ENCODE data around the gene OR10V1.

DNA sequence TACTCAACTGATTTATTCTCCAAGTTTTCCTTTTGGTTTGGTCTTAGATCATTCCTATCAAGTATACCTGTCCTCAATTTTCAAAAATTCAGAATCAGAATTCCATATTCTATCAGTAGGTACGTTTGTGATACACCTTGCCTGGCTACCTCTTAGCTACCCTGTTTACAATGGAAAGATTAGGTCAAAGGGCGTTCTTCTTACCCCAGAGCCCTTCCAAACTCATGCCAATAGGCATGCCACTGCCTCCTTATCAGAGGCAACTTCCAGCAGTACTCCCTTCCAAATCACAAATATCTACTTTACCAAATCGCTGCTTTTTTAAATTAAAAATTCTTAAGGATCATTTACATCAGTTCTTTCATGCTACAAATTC is 45.8 kb downstream of the OR10V1 start:
- no peak for TF ChIP-seq POLR2A (IDR thresholded peaks at IDR 0.05)
- TF ChIP-seq, protein P1, sequence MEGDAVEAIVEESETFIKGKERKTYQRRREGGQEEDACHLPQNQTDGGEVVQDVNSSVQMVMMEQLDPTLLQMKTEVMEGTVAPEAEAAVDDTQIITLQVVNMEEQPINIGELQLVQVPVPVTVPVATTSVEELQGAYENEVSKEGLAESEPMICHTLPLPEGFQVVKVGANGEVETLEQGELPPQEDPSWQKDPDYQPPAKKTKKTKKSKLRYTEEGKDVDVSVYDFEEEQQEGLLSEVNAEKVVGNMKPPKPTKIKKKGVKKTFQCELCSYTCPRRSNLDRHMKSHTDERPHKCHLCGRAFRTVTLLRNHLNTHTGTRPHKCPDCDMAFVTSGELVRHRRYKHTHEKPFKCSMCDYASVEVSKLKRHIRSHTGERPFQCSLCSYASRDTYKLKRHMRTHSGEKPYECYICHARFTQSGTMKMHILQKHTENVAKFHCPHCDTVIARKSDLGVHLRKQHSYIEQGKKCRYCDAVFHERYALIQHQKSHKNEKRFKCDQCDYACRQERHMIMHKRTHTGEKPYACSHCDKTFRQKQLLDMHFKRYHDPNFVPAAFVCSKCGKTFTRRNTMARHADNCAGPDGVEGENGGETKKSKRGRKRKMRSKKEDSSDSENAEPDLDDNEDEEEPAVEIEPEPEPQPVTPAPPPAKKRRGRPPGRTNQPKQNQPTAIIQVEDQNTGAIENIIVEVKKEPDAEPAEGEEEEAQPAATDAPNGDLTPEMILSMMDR (IDR thresholded peaks at IDR 0.05), result no peak

All from heart left ventricle (tissue), 13 donors.